Measurements from ENCODE around the gene TMOD1. TPM values are rescaled to one million over a fixed set of nuclear protein-coding genes. Genes with fewer than 3 reads are reported as not detected.
A peak's percentile ranks its signal among the peaks of the same experiment; 100 is the strongest.

TMOD1 gene
- total RNA-seq (10 to 100 TPM in 1 of 2 donors, 1 to 10 TPM in 1; 9.2 to 20.0 TPM), polyA plus RNA-seq (10 to 100 TPM; 13.6 to 14.7 TPM)

- Histone ChIP-seq H3K4me3 (ENCODE audit: low read depth in 1 of 3, low read length in 3 of 3) (peak within 1 kb of the TSS; percentile 69 to 91 (median 72)), H3K36me3 (ENCODE audit: control insufficient read depth in 4 of 4, insufficient read depth in 3 of 4, low read depth in 1 of 4, low read length in 3 of 4) (no peaks in the 10 kb centered on the region), H3K9ac (ENCODE audit: low read depth in 1 of 2, low read length in 2 of 2) (peak within 1 kb of the TSS; percentile 33 to 69), H3K9me3 (ENCODE audit: control insufficient read depth in 4 of 4, low read length in 3 of 4) (no peaks in the 10 kb centered on the region), H3K27ac (ENCODE audit: low read depth in 1 of 2, low read length in 2 of 2) (peak within 1 kb of the TSS; percentile 37 to 53), H3K4me1 (ENCODE audit: control insufficient read depth in 4 of 4, insufficient read depth in 4 of 4, low read length in 3 of 4) (peaks cover 3 to 17% (median 12%) of the 10 kb centered on the region in 4 donors), H3K27me3 (ENCODE audit: control insufficient read depth in 4 of 4, insufficient read depth in 4 of 4, low read length in 3 of 4) (no peaks in the 10 kb centered on the region)
- under 1% methylated on average over 83 of the region's 87 CpGs for WGBS
- no peak for TF ChIP-seq ATF3 (IDR thresholded peaks at IDR 0.05)
- no peak for TF ChIP-seq FOXA1 (IDR thresholded peaks at IDR 0.05)
- no peak for TF ChIP-seq HNF4G (IDR thresholded peaks at IDR 0.05)
- peak in 1 of 2 donors; percentile 42 for TF ChIP-seq RAD21 (IDR thresholded peaks at IDR 0.05)
- TF ChIP-seq GABPA (IDR thresholded peaks at IDR 0.05 in 1 of 2, conservative IDR thresholded peaks at IDR 0.05 in 1 of 2): no peak
- TF ChIP-seq HNF4A (conservative IDR thresholded peaks at IDR 0.05): peak; percentile 44 to 51
- no peak for TF ChIP-seq EGR1 (IDR thresholded peaks at IDR 0.05; ENCODE audit: low read depth in 2 of 2)
- TF ChIP-seq TAF1 (conservative IDR thresholded peaks at IDR 0.05): no peak
- TF ChIP-seq SP1 (IDR thresholded peaks at IDR 0.05): peak; percentile 18
- TF ChIP-seq ZBTB33 (IDR thresholded peaks at IDR 0.05): no peak
- no peak for TF ChIP-seq JUND (IDR thresholded peaks at IDR 0.05)
- no peak for TF ChIP-seq FOXA2 (IDR thresholded peaks at IDR 0.05)
- TF ChIP-seq, protein P1, sequence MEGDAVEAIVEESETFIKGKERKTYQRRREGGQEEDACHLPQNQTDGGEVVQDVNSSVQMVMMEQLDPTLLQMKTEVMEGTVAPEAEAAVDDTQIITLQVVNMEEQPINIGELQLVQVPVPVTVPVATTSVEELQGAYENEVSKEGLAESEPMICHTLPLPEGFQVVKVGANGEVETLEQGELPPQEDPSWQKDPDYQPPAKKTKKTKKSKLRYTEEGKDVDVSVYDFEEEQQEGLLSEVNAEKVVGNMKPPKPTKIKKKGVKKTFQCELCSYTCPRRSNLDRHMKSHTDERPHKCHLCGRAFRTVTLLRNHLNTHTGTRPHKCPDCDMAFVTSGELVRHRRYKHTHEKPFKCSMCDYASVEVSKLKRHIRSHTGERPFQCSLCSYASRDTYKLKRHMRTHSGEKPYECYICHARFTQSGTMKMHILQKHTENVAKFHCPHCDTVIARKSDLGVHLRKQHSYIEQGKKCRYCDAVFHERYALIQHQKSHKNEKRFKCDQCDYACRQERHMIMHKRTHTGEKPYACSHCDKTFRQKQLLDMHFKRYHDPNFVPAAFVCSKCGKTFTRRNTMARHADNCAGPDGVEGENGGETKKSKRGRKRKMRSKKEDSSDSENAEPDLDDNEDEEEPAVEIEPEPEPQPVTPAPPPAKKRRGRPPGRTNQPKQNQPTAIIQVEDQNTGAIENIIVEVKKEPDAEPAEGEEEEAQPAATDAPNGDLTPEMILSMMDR (IDR thresholded peaks at IDR 0.05; ENCODE audit: low read depth, low read length, missing input control): no peak
- no peak for TF ChIP-seq YY1 (IDR thresholded peaks at IDR 0.05)
- no peak for TF ChIP-seq MAX (IDR thresholded peaks at IDR 0.05)
- TF ChIP-seq NR2F2 (IDR thresholded peaks at IDR 0.05): no peak
- TF ChIP-seq, protein P2, sequence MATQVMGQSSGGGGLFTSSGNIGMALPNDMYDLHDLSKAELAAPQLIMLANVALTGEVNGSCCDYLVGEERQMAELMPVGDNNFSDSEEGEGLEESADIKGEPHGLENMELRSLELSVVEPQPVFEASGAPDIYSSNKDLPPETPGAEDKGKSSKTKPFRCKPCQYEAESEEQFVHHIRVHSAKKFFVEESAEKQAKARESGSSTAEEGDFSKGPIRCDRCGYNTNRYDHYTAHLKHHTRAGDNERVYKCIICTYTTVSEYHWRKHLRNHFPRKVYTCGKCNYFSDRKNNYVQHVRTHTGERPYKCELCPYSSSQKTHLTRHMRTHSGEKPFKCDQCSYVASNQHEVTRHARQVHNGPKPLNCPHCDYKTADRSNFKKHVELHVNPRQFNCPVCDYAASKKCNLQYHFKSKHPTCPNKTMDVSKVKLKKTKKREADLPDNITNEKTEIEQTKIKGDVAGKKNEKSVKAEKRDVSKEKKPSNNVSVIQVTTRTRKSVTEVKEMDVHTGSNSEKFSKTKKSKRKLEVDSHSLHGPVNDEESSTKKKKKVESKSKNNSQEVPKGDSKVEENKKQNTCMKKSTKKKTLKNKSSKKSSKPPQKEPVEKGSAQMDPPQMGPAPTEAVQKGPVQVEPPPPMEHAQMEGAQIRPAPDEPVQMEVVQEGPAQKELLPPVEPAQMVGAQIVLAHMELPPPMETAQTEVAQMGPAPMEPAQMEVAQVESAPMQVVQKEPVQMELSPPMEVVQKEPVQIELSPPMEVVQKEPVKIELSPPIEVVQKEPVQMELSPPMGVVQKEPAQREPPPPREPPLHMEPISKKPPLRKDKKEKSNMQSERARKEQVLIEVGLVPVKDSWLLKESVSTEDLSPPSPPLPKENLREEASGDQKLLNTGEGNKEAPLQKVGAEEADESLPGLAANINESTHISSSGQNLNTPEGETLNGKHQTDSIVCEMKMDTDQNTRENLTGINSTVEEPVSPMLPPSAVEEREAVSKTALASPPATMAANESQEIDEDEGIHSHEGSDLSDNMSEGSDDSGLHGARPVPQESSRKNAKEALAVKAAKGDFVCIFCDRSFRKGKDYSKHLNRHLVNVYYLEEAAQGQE (IDR thresholded peaks at IDR 0.05): no peak
- TF ChIP-seq RXRA (IDR thresholded peaks at IDR 0.05): peak in 1 of 2 donors; percentile 20
- DNase-seq (ENCODE audit: low spot score): peak; percentile 85
Measured at GRCh38 chr9:97501177-97501971, at the start of gene TMOD1. TMOD1 (plus strand) TSS chr9:97501666; CDS start chr9:97524189, 22,523 bp downstream.
